Measurements from ENCODE around the gene GPR137C.
A peak's percentile ranks its signal among the peaks of the same experiment; 100 is the strongest.

Gene GPR137C

GRCh38 chr14:52663850-52664249 lies 111.2 kb downstream of the GPR137C start:
- H3K9ac ChIP-seq (ENCODE audit: low read depth, low read length, poor library complexity) = no peak overlapping the region
- H3K4me3 ChIP-seq (ENCODE audit: low read length in 2 of 2) = no peak overlapping the region
- H3K36me3 ChIP-seq (replicated peaks in 1 of 2; ENCODE audit: control insufficient read depth in 2 of 2, insufficient read depth in 2 of 2, low read length in 2 of 2) = peaks cover 2 to 24% of the 10 kb centered on the region in 2 donors
- no peak overlapping the region for H3K18ac ChIP-seq (ENCODE audit: low read length)
- no peak overlapping the region for H4K91ac ChIP-seq (ENCODE audit: low read depth, low read length, poor library complexity)
- no CpG with 5 or more reads among the region's 2 CpGs for WGBS, 2 donors (ENCODE audit: extremely low coverage in 2 of 2, insufficient read length in 2 of 2, insufficient replicate concordance in 1 of 2)
- H3K27ac ChIP-seq (replicated peaks; ENCODE audit: low read length) = no peak overlapping the region
- no peak overlapping the region for H2BK12ac ChIP-seq (ENCODE audit: low read length)
- no peak overlapping the region for H3K14ac ChIP-seq (ENCODE audit: low read length)
- H3K4me2 ChIP-seq (ENCODE audit: insufficient read depth, low read length, poor library complexity, severe bottlenecking) = no peak overlapping the region
- no peaks in the 10 kb centered on the region for H3K27me3 ChIP-seq (ENCODE audit: control insufficient read depth in 3 of 3, insufficient read depth in 3 of 3, low read depth in 1 of 3, low read length in 3 of 3)
- no peak overlapping the region for H4K8ac ChIP-seq (ENCODE audit: low read depth, low read length)
- no peaks in the 10 kb centered on the region for H3K4me1 ChIP-seq (ENCODE audit: control insufficient read depth in 2 of 2, insufficient read depth in 1 of 2, low read depth in 1 of 2, low read length in 2 of 2)
- no peak overlapping the region for H2BK5ac ChIP-seq (ENCODE audit: low read length)
- H3K79me1 ChIP-seq (ENCODE audit: low read depth, low read length) = no peaks in the 10 kb centered on the region
- H2AK5ac ChIP-seq (ENCODE audit: low read depth, low read length) = no peak overlapping the region
- H3K23ac ChIP-seq (ENCODE audit: low read depth, low read length, poor library complexity) = no peak overlapping the region
- H2BK15ac ChIP-seq (ENCODE audit: low read length) = no peak overlapping the region
- no peak overlapping the region for H2BK120ac ChIP-seq (ENCODE audit: low read depth, low read length)
- DNase-seq (ENCODE audit: low spot score) = peak; percentile 4
- H3K9me3 ChIP-seq (replicated peaks in 1 of 2; ENCODE audit: control insufficient read depth in 2 of 2, insufficient read depth in 1 of 2, low read depth in 1 of 2, low read length in 2 of 2) = no peaks in the 10 kb centered on the region
- no peak overlapping the region for H2AFZ ChIP-seq (ENCODE audit: low read length)
- H3K4ac ChIP-seq (ENCODE audit: low read length) = no peak overlapping the region

- no peak overlapping the region for H4K91ac ChIP-seq (ENCODE audit: low read depth, low read length, poor library complexity)
- no peak overlapping the region for H3K4me3 ChIP-seq (ENCODE audit: low read length in 2 of 2)
- WGBS, 2 donors (ENCODE audit: extremely low coverage in 2 of 2, insufficient read length in 2 of 2, insufficient replicate concordance in 1 of 2) = no CpG with 5 or more reads among the region's 2 CpGs
- no peak overlapping the region for H2BK15ac ChIP-seq (ENCODE audit: low read length)
- no peak overlapping the region for H3K27ac ChIP-seq (replicated peaks; ENCODE audit: low read length)
- H3K4me1 ChIP-seq (ENCODE audit: control insufficient read depth in 2 of 2, insufficient read depth in 1 of 2, low read depth in 1 of 2, low read length in 2 of 2) = no peaks in the 10 kb centered on the region
- no peak overlapping the region for H2AK5ac ChIP-seq (ENCODE audit: low read depth, low read length)
- peaks cover 2 to 66% of the 10 kb centered on the region in 2 donors for H3K36me3 ChIP-seq (replicated peaks in 1 of 2; ENCODE audit: control insufficient read depth in 2 of 2, insufficient read depth in 2 of 2, low read length in 2 of 2)
- no peak overlapping the region for H3K4ac ChIP-seq (ENCODE audit: low read length)
- H3K23ac ChIP-seq (ENCODE audit: low read depth, low read length, poor library complexity) = no peak overlapping the region
- no peak overlapping the region for H2BK120ac ChIP-seq (ENCODE audit: low read depth, low read length)
- peaks cover 2% of the 10 kb centered on the region for H3K79me1 ChIP-seq (ENCODE audit: low read depth, low read length)
- no peaks in the 10 kb centered on the region for H3K9me3 ChIP-seq (replicated peaks in 1 of 2; ENCODE audit: control insufficient read depth in 2 of 2, insufficient read depth in 1 of 2, low read depth in 1 of 2, low read length in 2 of 2)
- no peak overlapping the region for H2BK5ac ChIP-seq (ENCODE audit: low read length)
- H2BK12ac ChIP-seq (ENCODE audit: low read length) = no peak overlapping the region
- H3K18ac ChIP-seq (ENCODE audit: low read length) = no peak overlapping the region
- H3K14ac ChIP-seq (ENCODE audit: low read length) = no peak overlapping the region
- H3K27me3 ChIP-seq (ENCODE audit: control insufficient read depth in 3 of 3, insufficient read depth in 3 of 3, low read depth in 1 of 3, low read length in 3 of 3) = no peaks in the 10 kb centered on the region
- H4K8ac ChIP-seq (ENCODE audit: low read depth, low read length) = no peak overlapping the region
- no peak overlapping the region for H3K9ac ChIP-seq (ENCODE audit: low read depth, low read length, poor library complexity)
- no peak for DNase-seq (ENCODE audit: low spot score)
- H2AFZ ChIP-seq (ENCODE audit: low read length) = no peak overlapping the region
- no peak overlapping the region for H3K4me2 ChIP-seq (ENCODE audit: insufficient read depth, low read length, poor library complexity, severe bottlenecking)
These were observed 126.0 kb downstream of the GPR137C start for GRCh38 chr14:52678591-52678990.

GRCh38 chr14:52683985-52684520 lies 131.4 kb downstream of the GPR137C start:
- H3K4ac ChIP-seq (ENCODE audit: low read length) = no peak overlapping the region
- H3K36me3 ChIP-seq (replicated peaks in 1 of 2; ENCODE audit: control insufficient read depth in 2 of 2, insufficient read depth in 2 of 2, low read length in 2 of 2) = peaks cover 0 to 22% of the 10 kb centered on the region in 2 donors
- no peak overlapping the region for H2AK5ac ChIP-seq (ENCODE audit: low read depth, low read length)
- peaks cover 2% of the 10 kb centered on the region for H3K79me1 ChIP-seq (ENCODE audit: low read depth, low read length)
- peak overlapping the region; percentile 30 for H4K8ac ChIP-seq (ENCODE audit: low read depth, low read length)
- no peaks in the 10 kb centered on the region for H3K9me3 ChIP-seq (replicated peaks in 1 of 2; ENCODE audit: control insufficient read depth in 2 of 2, insufficient read depth in 1 of 2, low read depth in 1 of 2, low read length in 2 of 2)
- H3K4me2 ChIP-seq (ENCODE audit: insufficient read depth, low read length, poor library complexity, severe bottlenecking) = no peak overlapping the region
- no peak overlapping the region for H2BK120ac ChIP-seq (ENCODE audit: low read depth, low read length)
- no peak overlapping the region for H3K27ac ChIP-seq (replicated peaks; ENCODE audit: low read length)
- H2BK5ac ChIP-seq (ENCODE audit: low read length) = no peak overlapping the region
- H3K23ac ChIP-seq (ENCODE audit: low read depth, low read length, poor library complexity) = no peak overlapping the region
- H2BK15ac ChIP-seq (ENCODE audit: low read length) = no peak overlapping the region
- H3K18ac ChIP-seq (ENCODE audit: low read length) = no peak overlapping the region
- no peak overlapping the region for H3K4me3 ChIP-seq (ENCODE audit: low read length in 2 of 2)
- no CpG with 5 or more reads among the region's 2 CpGs for WGBS, 2 donors (ENCODE audit: extremely low coverage in 2 of 2, insufficient read length in 2 of 2, insufficient replicate concordance in 1 of 2)
- no peak overlapping the region for H4K91ac ChIP-seq (ENCODE audit: low read depth, low read length, poor library complexity)
- no peak overlapping the region for H2AFZ ChIP-seq (ENCODE audit: low read length)
- DNase-seq (ENCODE audit: low spot score) = no peak
- H3K9ac ChIP-seq (ENCODE audit: low read depth, low read length, poor library complexity) = no peak overlapping the region
- no peaks in the 10 kb centered on the region for H3K4me1 ChIP-seq (ENCODE audit: control insufficient read depth in 2 of 2, insufficient read depth in 1 of 2, low read depth in 1 of 2, low read length in 2 of 2)
- H3K27me3 ChIP-seq (ENCODE audit: control insufficient read depth in 3 of 3, insufficient read depth in 3 of 3, low read depth in 1 of 3, low read length in 3 of 3) = no peaks in the 10 kb centered on the region
- H3K14ac ChIP-seq (ENCODE audit: low read length) = no peak overlapping the region
- no peak overlapping the region for H2BK12ac ChIP-seq (ENCODE audit: low read length)

GRCh38 chr14:52686176-52686575 lies 133.5 kb downstream of the GPR137C start:
- Histone ChIP-seq H3K4ac (ENCODE audit: low read length) (no peak overlapping the region), H3K18ac (ENCODE audit: low read length) (no peak overlapping the region), H3K9me3 (replicated peaks in 1 of 2; ENCODE audit: control insufficient read depth in 2 of 2, insufficient read depth in 1 of 2, low read depth in 1 of 2, low read length in 2 of 2) (no peaks in the 10 kb centered on the region), H2BK15ac (ENCODE audit: low read length) (no peak overlapping the region), H3K79me1 (ENCODE audit: low read depth, low read length) (peaks cover 2% of the 10 kb centered on the region), H3K23ac (ENCODE audit: low read depth, low read length, poor library complexity) (no peak overlapping the region), H3K14ac (ENCODE audit: low read length) (no peak overlapping the region), H3K4me1 (ENCODE audit: control insufficient read depth in 2 of 2, insufficient read depth in 1 of 2, low read depth in 1 of 2, low read length in 2 of 2) (no peaks in the 10 kb centered on the region), H4K8ac (ENCODE audit: low read depth, low read length) (no peak overlapping the region), H2BK120ac (ENCODE audit: low read depth, low read length) (no peak overlapping the region), H4K91ac (ENCODE audit: low read depth, low read length, poor library complexity) (no peak overlapping the region), H3K27ac (replicated peaks; ENCODE audit: low read length) (no peak overlapping the region), H2BK5ac (ENCODE audit: low read length) (no peak overlapping the region), H3K4me2 (ENCODE audit: insufficient read depth, low read length, poor library complexity, severe bottlenecking) (no peak overlapping the region), H3K4me3 (ENCODE audit: low read length in 2 of 2) (no peak overlapping the region), H2BK12ac (ENCODE audit: low read length) (no peak overlapping the region), H3K36me3 (replicated peaks in 1 of 2; ENCODE audit: control insufficient read depth in 2 of 2, insufficient read depth in 2 of 2, low read length in 2 of 2) (peaks cover 0 to 11% of the 10 kb centered on the region in 2 donors), H3K9ac (ENCODE audit: low read depth, low read length, poor library complexity) (no peak overlapping the region), H3K27me3 (ENCODE audit: control insufficient read depth in 3 of 3, insufficient read depth in 3 of 3, low read depth in 1 of 3, low read length in 3 of 3) (no peaks in the 10 kb centered on the region), H2AK5ac (ENCODE audit: low read depth, low read length) (no peak overlapping the region), H2AFZ (ENCODE audit: low read length) (no peak overlapping the region)
- no peak for DNase-seq (ENCODE audit: low spot score)
- WGBS, 2 donors (ENCODE audit: extremely low coverage in 2 of 2, insufficient read length in 2 of 2, insufficient replicate concordance in 1 of 2) = no CpG with 5 or more reads among the region's 1 CpG
